Heart right ventricle (tissue), 16 donors: ENCODE data around the gene MAGEC3. TPM values are rescaled to one million over a fixed set of nuclear protein-coding genes. Genes with fewer than 3 reads are reported as not detected.

ENCODE experiments used
- ATAC-seq, 8 donors: fragments of 200-7000 bp; cut with Tn5 transposase; one replicate each; pipeline ENCODE4 v1.9.1; 2020; ENCODE audit warnings: mild to moderate bottlenecking in 8 of 8, moderate library complexity in 8 of 8, moderate number of reproducible peaks in 1 of 8
- DNase-seq, 2 donors: peaks; one replicate each; pipeline ENCODE4 v3.0.0-alpha.2; 2020
- H3K27ac ChIP-seq, 10 donors: fragments of 200-600 bp; sonication (generic) in 2 of 10; one replicate each; pipeline versions ENCODE4 v1.5.0 to v1.8.0; 2020 to 2022; ENCODE audit warnings: mild to moderate bottlenecking in 3 of 10
- H3K27me3 ChIP-seq, 7 donors: fragments of 200-600 bp; one replicate each; pipeline ENCODE4 v1.8.0; 2021 to 2022; ENCODE audit warnings: mild to moderate bottlenecking in 2 of 7
- H3K36me3 ChIP-seq, 9 donors: fragments of 200-600 bp; sonication (generic) in 1 of 9; one replicate each; pipeline versions ENCODE4 v1.5.0 to v1.8.0; 2020 to 2022; ENCODE audit warnings: mild to moderate bottlenecking in 2 of 9
- H3K4me1 ChIP-seq, 9 donors: fragments of 200-600 bp; sonication (generic) in 1 of 9; one replicate each; pipeline versions ENCODE4 v1.5.0 to v1.8.0; 2020 to 2022; ENCODE audit warnings: mild to moderate bottlenecking in 4 of 9
- H3K4me3 ChIP-seq, 10 donors: fragments of 200-600 bp; sonication (generic) in 2 of 10; one replicate each; pipeline versions ENCODE4 v1.5.0 to v1.8.0; 2020 to 2022; ENCODE audit warnings: mild to moderate bottlenecking in 7 of 10, moderate library complexity in 2 of 10
- H3K9me3 ChIP-seq, 11 donors: fragments of 200-600 bp in 10 of 11; sonication (generic) in 2 of 11; one replicate each; pipeline versions ENCODE4 v1.5.0 to v1.8.0; 2013 to 2022; ENCODE audit warnings: mild to moderate bottlenecking in 2 of 11, control low read depth in 1 of 11, moderate library complexity in 1 of 11
- WGBS, 2 donors: extraction: QIAGEN DNeasy Blood & Tissue Kit; methylation state at CpG; one replicate each; pipeline ENCODE4 v1.1.7; 2013; ENCODE audit warnings: inconsistent platforms in 1 of 2; 5-methylcytosine and 5-hydroxymethylcytosine counted together
- intact Hi-C, 10 donors: fragments of 100-400 bp; cut with DNase I; formaldehyde crosslinking; loops; one replicate each; pipeline versions ENCODE4 v1.11.1 to v1.14.2; 2022
- polyA plus RNA-seq, 2 donors: library from polyadenylated mRNA; stranded (reverse); fragments of 200-250 nt; gene quantifications; one replicate each; pipeline ENCODE4 v1.2.3, GENCODE V29; 2013
- total RNA-seq, 10 donors: library from RNA; stranded (reverse); fragmentation: NEBNext Ultra II Directional in 3 of 10; extraction: Animal tissue kit (Norgen Biotek cat#: 25700) in 3 of 10; gene quantifications; one replicate each; pipeline versions ENCODE4 v1.2.1 to v1.2.4, GENCODE V29; 2021 to 2023
- TF ChIP-seq, protein P1 (sequence below), 9 donors: fragments of 200-600 bp; sonication (generic) in 2 of 9; IDR thresholded peaks; one replicate each; pipeline versions ENCODE4 v1.5.0 to v1.8.0; 2021 to 2022; ENCODE audit warnings: antibody characterized with exemption in 9 of 9, mild to moderate bottlenecking in 5 of 9, moderate library complexity in 1 of 9
- donor health status: Arrhythmogenic right ventricular cardiomyopathy.
- donor health status: ischemic (EF 13 %, LVEDD 7.1; RV severe dilation, severe dysfunction).
- donor health status: healthy with polysubstance abuse.
- donor health status: DM: no; HTN: yes; CAD: no.
- donor health status: DM: no; HTN: no; CAD: no.
- donor health status: ischemic (EF 25% LVEDD 6.9; RV normal size, moderate dysfunction).
- donor health status: ischemic (EF 25% LVEDD 5.7; RV mildly dilated, moderate dysfunction).
- donor health status: healthy.
- donor health status: DM: yes; HTN: yes; CAD: no.
- donor health status: Ischemic cardiomyopathy.
- donor health status: ischemic (EF 35%, LVEDD 5.7; RV mildly dilated, moderate dysfunction).
- donor health status: nonischemic (EF 11% LVEDD 7.7; RV severe dilation, severe dysfunction).
- donor health status: DM: yes; HTN: yes; CAD: no.
- donor health status: PGD.
- donor health status: ischemic (EF 29% LVEDD 5.4; RV normal size, mild dysfunction).
- donor health status: nonischemic (EF 23%, LVEDD 6.1; RV moderate dilation, normal function).

The MAGEC3 gene
- total and polyA plus RNA-seq, 12 donors = 0.23 to 0.25 TPM; not detected in 10

DNA sequence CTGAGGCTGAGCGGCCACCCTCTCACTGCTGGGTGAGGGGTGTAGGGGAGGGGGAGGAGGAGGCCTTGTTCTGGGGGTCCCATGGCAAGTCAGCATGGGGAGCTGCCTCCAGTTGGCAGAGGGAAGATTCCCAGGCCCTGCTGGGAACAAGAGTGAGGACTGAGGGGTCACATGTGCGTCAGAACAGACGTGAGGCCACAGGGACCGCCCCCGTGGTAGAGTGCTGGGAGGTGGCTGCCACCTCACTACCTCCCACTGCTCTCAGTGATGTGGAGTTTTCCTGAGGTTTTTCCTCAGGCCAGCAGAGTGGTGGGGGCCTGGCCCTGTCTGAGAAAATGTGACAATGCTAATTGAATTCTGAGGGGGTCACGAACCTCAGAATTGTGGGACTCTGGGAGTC lies 66.1 kb downstream of the MAGEC3 start:
- Histone ChIP-seq H3K27ac (no peak overlapping the region), H3K4me3 (no peak overlapping the region), H3K9me3 (no peaks in the 10 kb centered on the region), H3K27me3 (no peaks in the 10 kb centered on the region), H3K4me1 (no peaks in the 10 kb centered on the region), H3K36me3 (no peaks in the 10 kb centered on the region)
- DNase-seq (no peak), ATAC-seq (no peak)
- 86 to 92% methylated on average over 5 to 6 of the region's 6 CpGs for WGBS, 2 donors
- TF ChIP-seq, protein P1, sequence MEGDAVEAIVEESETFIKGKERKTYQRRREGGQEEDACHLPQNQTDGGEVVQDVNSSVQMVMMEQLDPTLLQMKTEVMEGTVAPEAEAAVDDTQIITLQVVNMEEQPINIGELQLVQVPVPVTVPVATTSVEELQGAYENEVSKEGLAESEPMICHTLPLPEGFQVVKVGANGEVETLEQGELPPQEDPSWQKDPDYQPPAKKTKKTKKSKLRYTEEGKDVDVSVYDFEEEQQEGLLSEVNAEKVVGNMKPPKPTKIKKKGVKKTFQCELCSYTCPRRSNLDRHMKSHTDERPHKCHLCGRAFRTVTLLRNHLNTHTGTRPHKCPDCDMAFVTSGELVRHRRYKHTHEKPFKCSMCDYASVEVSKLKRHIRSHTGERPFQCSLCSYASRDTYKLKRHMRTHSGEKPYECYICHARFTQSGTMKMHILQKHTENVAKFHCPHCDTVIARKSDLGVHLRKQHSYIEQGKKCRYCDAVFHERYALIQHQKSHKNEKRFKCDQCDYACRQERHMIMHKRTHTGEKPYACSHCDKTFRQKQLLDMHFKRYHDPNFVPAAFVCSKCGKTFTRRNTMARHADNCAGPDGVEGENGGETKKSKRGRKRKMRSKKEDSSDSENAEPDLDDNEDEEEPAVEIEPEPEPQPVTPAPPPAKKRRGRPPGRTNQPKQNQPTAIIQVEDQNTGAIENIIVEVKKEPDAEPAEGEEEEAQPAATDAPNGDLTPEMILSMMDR (IDR thresholded peaks at IDR 0.05) = no peak
- intact Hi-C loops = no loop called here

- no peaks in the 10 kb centered on the region for H3K36me3 ChIP-seq
- ATAC-seq (no peak), DNase-seq (no peak)
- H3K9me3 ChIP-seq = no peaks in the 10 kb centered on the region
- 59 to 65% methylated on average over 3 of the region's 3 CpGs for WGBS, 2 donors
- intact Hi-C loops = no loop called here
- TF ChIP-seq, protein P1 (IDR thresholded peaks at IDR 0.05) = no peak
- H3K4me1 ChIP-seq = no peaks in the 10 kb centered on the region
- no peak overlapping the region for H3K27ac ChIP-seq
- H3K4me3 ChIP-seq = no peak overlapping the region
- H3K27me3 ChIP-seq = no peaks in the 10 kb centered on the region
Measured at GRCh38 chrX:141917801-141918200, 79.7 kb downstream of the MAGEC3 start.

DNA sequence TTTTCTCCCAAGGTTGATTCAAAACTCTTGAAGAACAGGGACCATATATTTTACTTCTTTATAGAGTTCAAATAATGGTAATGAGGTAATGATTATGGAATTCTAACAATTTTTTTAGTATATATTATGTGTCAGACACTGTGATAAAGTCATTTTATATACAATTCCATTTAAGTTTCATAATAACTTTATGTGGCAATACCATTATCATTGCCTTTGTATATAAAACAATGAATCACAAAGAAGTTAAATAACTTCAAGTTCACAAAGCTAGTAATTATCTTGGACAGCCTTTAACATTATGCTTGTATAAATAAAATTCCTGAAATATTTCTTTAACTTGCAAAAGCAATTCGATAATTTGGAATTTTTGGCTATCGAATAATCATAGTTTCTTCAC lies 86.2 kb downstream of the MAGEC3 start:
- Histone ChIP-seq H3K9me3 (no peaks in the 10 kb centered on the region), H3K27me3 (no peaks in the 10 kb centered on the region), H3K36me3 (no peaks in the 10 kb centered on the region), H3K4me1 (no peaks in the 10 kb centered on the region), H3K27ac (no peak overlapping the region), H3K4me3 (no peak overlapping the region)
- no peak for ATAC-seq
- TF ChIP-seq, protein P1 (IDR thresholded peaks at IDR 0.05) = no peak
- DNase-seq = no peak
- intact Hi-C loops = no loop called here
- WGBS, 2 donors = 76 to 85% methylated on average over 2 of the region's 2 CpGs

- TF ChIP-seq, protein P1 (IDR thresholded peaks at IDR 0.05) = no peak
- no peaks in the 10 kb centered on the region for H3K27me3 ChIP-seq
- H3K27ac ChIP-seq = no peak overlapping the region
- intact Hi-C loops = no loop called here
- no peak for ATAC-seq
- WGBS, 2 donors = 56 to 58% methylated on average over 3 of the region's 3 CpGs
- H3K4me3 ChIP-seq = no peak overlapping the region
- H3K4me1 ChIP-seq = no peaks in the 10 kb centered on the region
- no peaks in the 10 kb centered on the region for H3K36me3 ChIP-seq
- DNase-seq = no peak
- H3K9me3 ChIP-seq = no peaks in the 10 kb centered on the region
Measured at GRCh38 chrX:141928432-141928831, 90.3 kb downstream of the MAGEC3 start.
